K562 (cell line): Measurements from ENCODE around the gene TCEA3. TPM values are rescaled to one million over a fixed set of nuclear protein-coding genes. Genes with fewer than 3 reads are reported as not detected.
A peak's percentile ranks its signal among the peaks of the same experiment; 100 is the strongest.

ENCODE experiments used
- ATAC-seq: fragments of 200-7000 bp; cut with Tn5 transposase; 3 replicates; pipeline ENCODE4 v1.9.1; 2020; ENCODE audit warnings: moderate library complexity
- BruUV-seq: library from RNA; stranded (reverse); fragments of 400-500 nt; replicated peaks from 2 replicates; lab custom pipeline; 2021; lab: Mats Ljungman, UMichigan
- CTCF ChIA-PET: fragments of 300-600 bp; formaldehyde crosslinking; extraction: SDS; loops from one replicate; lab custom pipeline; 2021; ENCODE audit warnings: low intra/inter-chr PET ratio; lab: Yijun Ruan, JAX
- POLR2A ChIA-PET: fragments of 300-600, 350-650 bp; sonication (Branson Sonifier 250); formaldehyde crosslinking; extraction: SDS; loops from one replicate; lab custom pipeline; 2021; ENCODE audit warnings: antibody characterized with exemption, inconsistent platforms; lab: Yijun Ruan, JAX
- DNase-seq, 4 experiments: peaks; one replicate each; pipeline versions ENCODE4 v3.0.0 to v3.0.0-alpha.2; 2011 to 2018; ENCODE audit warnings: low spot score in 3 of 4, mixed read lengths in 3 of 4; ENCODE audit errors: extremely low read depth in 1 of 4
- FAIRE-seq: peaks from 2 replicates; lab custom pipeline; 2011; peaks lifted over from hg19 to GRCh38; lab: Jason Lieb, UNC
- H2AFZ ChIP-seq: 2 replicates; pipeline ENCODE4 v1.6.0; 2011; ENCODE audit warnings: low read depth, low read length, control low read depth, inconsistent platforms
- H3K27ac ChIP-seq: fragments of 200-600 bp; 3 replicates; pipeline ENCODE4 v1.8.0; 2011; ENCODE audit warnings: low read depth, mild to moderate bottlenecking, control low read depth, inconsistent platforms, low read length, moderate library complexity, mixed read lengths; ENCODE audit errors: extremely low read depth
- H3K27me3 ChIP-seq, 2 experiments: fragments of 300-600 bp in 1 of 2; 2 replicates in 1 of 2; 3 replicates in 1 of 2; pipeline versions ENCODE4 v1.6.0 to v1.8.0; 2011; ENCODE audit warnings: inconsistent platforms in 2 of 2, low read length in 2 of 2, mild to moderate bottlenecking in 1 of 2, mixed read lengths in 1 of 2, moderate library complexity in 1 of 2; ENCODE audit not compliant: control insufficient read depth in 2 of 2, insufficient read depth in 2 of 2
- H3K36me3 ChIP-seq: fragments of 300-600 bp; 3 replicates; pipeline ENCODE4 v1.8.0; 2011; ENCODE audit warnings: mild to moderate bottlenecking, low read length, inconsistent platforms; ENCODE audit not compliant: control insufficient read depth, insufficient read depth
- H3K4me1 ChIP-seq, 2 experiments: fragments of 200-600 bp in 1 of 2; replicated peaks in 1 of 2; 2 replicates in 1 of 2; 3 replicates in 1 of 2; pipeline versions ENCODE4 v1.5.1 to v1.8.0; 2011; ENCODE audit warnings: inconsistent platforms in 2 of 2, low read length in 2 of 2, mild to moderate bottlenecking in 1 of 2, mixed read lengths in 1 of 2, moderate library complexity in 1 of 2; ENCODE audit not compliant: control insufficient read depth in 2 of 2, insufficient read depth in 2 of 2
- H3K4me2 ChIP-seq: 2 replicates; pipeline ENCODE4 v1.6.1; 2011; ENCODE audit warnings: low read length, control low read depth, inconsistent platforms, mixed read lengths; ENCODE audit not compliant: insufficient read depth
- H3K4me3 ChIP-seq: fragments of 200-600 bp; sonication (generic), shearing (Covaris generic); 2 replicates; pipeline ENCODE4 v1.5.1; 2016; ENCODE audit warnings: control low read depth, inconsistent platforms
- H3K79me2 ChIP-seq: fragments of 200-600 bp; 3 replicates; pipeline ENCODE4 v1.8.0; 2011; ENCODE audit warnings: low read length, inconsistent platforms; ENCODE audit not compliant: control insufficient read depth, insufficient read depth
- H3K9ac ChIP-seq, 2 experiments: 2 replicates each; pipeline versions ENCODE4 v1.6.0 to v1.6.1; 2011; ENCODE audit warnings: low read depth in 2 of 2, low read length in 2 of 2, control low read depth in 1 of 2, inconsistent platforms in 1 of 2, mild to moderate bottlenecking in 1 of 2, mixed read lengths in 1 of 2; ENCODE audit not compliant: insufficient read depth in 1 of 2
- H3K9me1 ChIP-seq: one replicate; pipeline ENCODE4 v1.6.0; 2011; ENCODE audit warnings: inconsistent platforms, mild to moderate bottlenecking, low read length, moderate library complexity; ENCODE audit not compliant: control insufficient read depth, insufficient read depth
- H3K9me3 ChIP-seq: replicated peaks from 2 replicates; pipeline ENCODE4 v1.5.1; 2011; ENCODE audit warnings: low read depth, low read length, inconsistent platforms; ENCODE audit not compliant: control insufficient read depth, insufficient read depth
- H4K20me1 ChIP-seq: replicated peaks from 2 replicates; pipeline ENCODE4 v1.6.1; 2011; ENCODE audit warnings: low read length, inconsistent platforms, mixed read lengths; ENCODE audit not compliant: control insufficient read depth, insufficient read depth
- BCOR ChIP-seq: fragments of 450-650 bp; IDR thresholded peaks from 2 replicates; pipeline ENCODE4 v1.6.1; 2016
- ETV6 ChIP-seq, 3 experiments: fragments of 150-350 bp in 1 of 3; sonication (generic) in 1 of 3; formaldehyde crosslinking in 1 of 3; IDR thresholded peaks; 2 replicates each; pipeline versions ENCODE4 v1.6.1 to v1.8.0; 2014 to 2022; ENCODE audit warnings: borderline replicate concordance in 2 of 3, low read depth in 2 of 3, antibody characterized with exemption in 1 of 3, low read length in 1 of 3, mild to moderate bottlenecking in 1 of 3, missing genetic modification reagents in 1 of 3
- FOXK1 ChIP-seq: sonication (generic); formaldehyde crosslinking; IDR thresholded peaks from 2 replicates; pipeline ENCODE4 v1.8.0; 2022; ENCODE audit warnings: missing genetic modification reagents, mild to moderate bottlenecking, borderline replicate concordance
- WGBS: fragments of 100-300 bp; shearing (Covaris generic); methylation state at CpG from one replicate; pipeline ENCODE4 v1.1.6; 2016; ENCODE audit warnings: low coverage, mixed read lengths; ENCODE audit not compliant: insufficient coverage; ENCODE audit errors: missing lambda C conversion rate; 5-methylcytosine and 5-hydroxymethylcytosine counted together
- in situ Hi-C: fragments of 300-500 bp; cut with MboI; formaldehyde crosslinking; loops from 4 replicates; pipeline ENCODE4 v1.15.0; 2018; ENCODE audit warnings: inconsistent platforms, mixed read lengths
- intact Hi-C: fragments of 100-400 bp; cut with micrococcal nuclease; formaldehyde crosslinking; loops from 2 replicates; pipeline ENCODE4 v1.14.2; 2022
- polyA plus RNA-seq, 8 experiments: library from polyadenylated mRNA; depleted of rRNA in 4 of 8; stranded (reverse) in 5 of 8; unstranded in 3 of 8; fragments of >200 nt; fragmentation: Nextera tagmentation in 2 of 8; fragmentation: Illumina TruSeq in 1 of 8; extraction: Ambion mirVana in 2 of 8; extraction: Trizol in 1 of 8; gene quantifications; 2 replicates each; pipeline versions ENCODE4 v1.2.1 to v1.2.3, GENCODE V29; 2011 to 2014; ENCODE audit warnings: inconsistent platforms in 1 of 8, missing spikeins in 1 of 8
- total RNA-seq, 7 experiments: library from RNA; depleted of rRNA in 6 of 7; stranded (reverse); fragments of >200 nt in 6 of 7; fragmentation: Illumina TruSeq in 2 of 7; extraction: Trizol in 2 of 7; gene quantifications; 2 replicates each; pipeline versions ENCODE4 v1.2.1 to v1.2.3, GENCODE V29; 2011 to 2021; ENCODE audit warnings: low replicate concordance in 1 of 7
- TF ChIP-seq, protein P1 (sequence below): fragments of 250-450 bp; sonication (Bioruptor Pico); IDR thresholded peaks from 2 replicates; pipeline ENCODE4 v1.8.0; 2021; ENCODE audit warnings: moderate library complexity, mild to moderate bottlenecking, inconsistent platforms
- TF ChIP-seq, protein P2 (sequence below): sonication (generic); formaldehyde crosslinking; IDR thresholded peaks from 2 replicates; pipeline ENCODE4 v1.8.1; 2023; ENCODE audit warnings: mild to moderate bottlenecking, missing genetic modification reagents

TCEA3 gene
- total and polyA plus RNA-seq, 9 of the 15 experiments (the other 6 are each of a cell fraction or from before 2014, with no cell fraction given) = 0.03 to 0.55 (median 0.36) TPM

DNA sequence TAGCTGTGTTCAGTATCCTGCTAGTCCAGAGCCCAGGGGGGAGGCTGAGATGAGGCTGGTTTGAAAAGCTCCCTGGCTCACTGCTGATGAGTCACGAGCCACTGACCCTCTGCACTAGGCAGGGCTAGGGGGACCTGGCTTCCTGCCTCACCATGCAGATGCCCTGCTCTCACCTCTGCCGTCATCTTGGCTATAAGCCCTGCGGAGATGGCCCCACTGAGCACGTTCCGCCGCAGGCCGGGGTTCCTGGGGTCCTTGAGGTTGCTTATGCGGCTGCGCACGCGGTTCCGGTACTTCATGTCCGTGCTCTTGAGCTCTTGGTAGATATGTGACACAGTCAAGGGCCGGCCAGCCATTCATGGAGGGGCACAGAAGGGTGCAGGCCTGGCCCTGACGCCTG is 30.8 kb downstream of the TCEA3 start:
- Histone ChIP-seq H3K79me2 (no peaks in the 10 kb centered on the region), H4K20me1 (no peaks in the 10 kb centered on the region), H3K9me3 (no peaks in the 10 kb centered on the region), H2AFZ (peak overlapping the region; percentile 33; the same call in 1 of the 2 replicates), H3K9me1 (no peaks in the 10 kb centered on the region), H3K36me3 (no peaks in the 10 kb centered on the region), H3K27ac (no peak overlapping the region), H3K4me3 (no peak overlapping the region), H3K9ac (0 out of 4 replicates have a peak overlapping the region, but pooled peaks of 1 of the 2 experiments have one; percentile 5), H3K4me1 (peaks cover 4 to 24% of the 10 kb centered on the region in 2 experiments), H3K4me2 (no peak overlapping the region), H3K27me3 (peaks cover 0 to 5% of the 10 kb centered on the region in 2 experiments; a peak in 2 of 5 replicates)
- no peak for FAIRE-seq
- peak; percentile 13; the same call in 1 of the 3 replicates for ATAC-seq
- no TSS peak for BruUV-seq
- ChIA-PET CTCF (no interaction called here), POLR2A (interaction anchor here (0.5 to 1.5 kb wide), 5 partner anchors 9 to 81 kb away, joined by 3 to 9 read pairs (median 3); partner anchors contain the start of genes HNRNPR and ZNF436)
- intact Hi-C loops = no loop called here
- in situ Hi-C loops = no loop called here
- WGBS = 67% methylated on average over 15 of the region's 15 CpGs
- TF ChIP-seq, protein P1, sequence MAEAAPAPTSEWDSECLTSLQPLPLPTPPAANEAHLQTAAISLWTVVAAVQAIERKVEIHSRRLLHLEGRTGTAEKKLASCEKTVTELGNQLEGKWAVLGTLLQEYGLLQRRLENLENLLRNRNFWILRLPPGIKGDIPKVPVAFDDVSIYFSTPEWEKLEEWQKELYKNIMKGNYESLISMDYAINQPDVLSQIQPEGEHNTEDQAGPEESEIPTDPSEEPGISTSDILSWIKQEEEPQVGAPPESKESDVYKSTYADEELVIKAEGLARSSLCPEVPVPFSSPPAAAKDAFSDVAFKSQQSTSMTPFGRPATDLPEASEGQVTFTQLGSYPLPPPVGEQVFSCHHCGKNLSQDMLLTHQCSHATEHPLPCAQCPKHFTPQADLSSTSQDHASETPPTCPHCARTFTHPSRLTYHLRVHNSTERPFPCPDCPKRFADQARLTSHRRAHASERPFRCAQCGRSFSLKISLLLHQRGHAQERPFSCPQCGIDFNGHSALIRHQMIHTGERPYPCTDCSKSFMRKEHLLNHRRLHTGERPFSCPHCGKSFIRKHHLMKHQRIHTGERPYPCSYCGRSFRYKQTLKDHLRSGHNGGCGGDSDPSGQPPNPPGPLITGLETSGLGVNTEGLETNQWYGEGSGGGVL (CRISPR knock-in tag) = no peak
- TF ChIP-seq ETV6 (IDR thresholded peaks at IDR 0.05; ENCODE audit: borderline replicate concordance in 1 of 2, low read depth in 2 of 2, low read length in 1 of 2) (no peak), ETV6 (CRISPR knock-in tag; IDR thresholded peaks at IDR 0.05; ENCODE audit: borderline replicate concordance) (0 out of 2 replicates have a peak, but pooled peaks have one; percentile 54), BCOR (0 out of 2 replicates have a peak, but pooled peaks have one; percentile 1), FOXK1 (CRISPR knock-in tag) (peak; percentile 53; the same call in 1 of the 2 replicates)
- TF ChIP-seq, protein P2, sequence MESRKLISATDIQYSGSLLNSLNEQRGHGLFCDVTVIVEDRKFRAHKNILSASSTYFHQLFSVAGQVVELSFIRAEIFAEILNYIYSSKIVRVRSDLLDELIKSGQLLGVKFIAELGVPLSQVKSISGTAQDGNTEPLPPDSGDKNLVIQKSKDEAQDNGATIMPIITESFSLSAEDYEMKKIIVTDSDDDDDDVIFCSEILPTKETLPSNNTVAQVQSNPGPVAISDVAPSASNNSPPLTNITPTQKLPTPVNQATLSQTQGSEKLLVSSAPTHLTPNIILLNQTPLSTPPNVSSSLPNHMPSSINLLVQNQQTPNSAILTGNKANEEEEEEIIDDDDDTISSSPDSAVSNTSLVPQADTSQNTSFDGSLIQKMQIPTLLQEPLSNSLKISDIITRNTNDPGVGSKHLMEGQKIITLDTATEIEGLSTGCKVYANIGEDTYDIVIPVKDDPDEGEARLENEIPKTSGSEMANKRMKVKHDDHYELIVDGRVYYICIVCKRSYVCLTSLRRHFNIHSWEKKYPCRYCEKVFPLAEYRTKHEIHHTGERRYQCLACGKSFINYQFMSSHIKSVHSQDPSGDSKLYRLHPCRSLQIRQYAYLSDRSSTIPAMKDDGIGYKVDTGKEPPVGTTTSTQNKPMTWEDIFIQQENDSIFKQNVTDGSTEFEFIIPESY (CRISPR knock-in tag) = peak; percentile 76
- DNase-seq = no peak
